ENCODE measurements around the gene PTK6.

- TF ChIP-seq CTCF (IDR thresholded peaks at IDR 0.05; ENCODE audit: insufficient read depth, low read length) = no peak
- TF ChIP-seq POLR2AphosphoS5 (IDR thresholded peaks at IDR 0.05; ENCODE audit: low read depth) = no peak
- no peak for TF ChIP-seq GABPA (IDR thresholded peaks at IDR 0.05; ENCODE audit: low read depth)
- no peak for TF ChIP-seq REST (IDR thresholded peaks at IDR 0.05; ENCODE audit: insufficient replicate concordance, low read depth)
These were observed 11.2 kb downstream of the PTK6 start for GRCh38 chr20:63525971-63526370.
